ENCODE data around the gene WIPI1. TPM values are rescaled to one million over a fixed set of nuclear protein-coding genes. Genes with fewer than 3 reads are reported as not detected.

The WIPI1 gene
- total RNA-seq, 2 experiments from 2014 or later = 34.4 to 43.5 TPM

DNA sequence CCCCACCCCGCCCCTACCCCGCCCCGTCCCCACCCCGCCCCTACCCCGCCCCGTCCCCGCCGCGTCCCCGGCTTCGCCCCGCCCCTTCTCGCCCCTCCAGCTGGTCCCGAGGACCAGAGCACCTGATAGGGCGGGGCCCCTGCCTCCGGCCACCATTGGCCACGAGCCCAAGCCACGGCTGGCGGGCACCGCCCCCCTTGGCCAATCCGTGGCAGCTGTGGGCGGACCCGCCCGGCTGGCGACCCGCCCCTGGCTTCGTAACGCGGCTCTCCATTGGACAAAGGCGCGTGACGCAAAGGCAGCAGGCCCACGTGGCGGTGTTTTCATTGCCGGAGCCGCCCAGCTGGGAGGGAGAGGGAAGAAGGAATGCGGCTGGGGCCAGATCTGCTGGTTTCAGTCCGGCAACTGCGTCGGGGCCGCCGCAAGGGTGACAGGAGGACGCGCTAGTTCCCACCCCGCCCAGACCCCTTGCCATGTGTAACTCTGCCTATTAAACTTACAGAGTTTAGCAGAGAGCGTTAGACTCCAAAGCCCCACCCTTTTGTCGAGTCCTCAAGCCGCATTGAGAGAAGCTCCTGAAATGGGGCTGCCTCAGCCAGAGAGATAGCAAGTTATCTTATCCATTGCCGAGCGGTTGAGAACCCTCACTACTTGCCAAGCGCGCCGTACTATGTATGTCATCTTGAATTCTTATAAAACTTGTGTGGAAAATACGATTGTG, 403 bp upstream of the WIPI1 start:
- intact Hi-C loops (cut with micrococcal nuclease; ENCODE audit: unreplicated experiment) = loop anchor here (1.0 to 2.0 kb wide), 3 partner anchors 16 to 275 kb away; partner anchors contain the start of genes ARSG and SLC16A6
- Histone ChIP-seq H3K4me3 (ENCODE audit: low read depth, low read length, poor library complexity, severe bottlenecking) (peak overlapping the region; percentile 67), H3K9me3 (ENCODE audit: low read length) (no peaks in the 10 kb centered on the region), H3K4me1 (ENCODE audit: insufficient read depth, low read length, poor library complexity, severe bottlenecking) (peaks cover 73% of the 10 kb centered on the region), H4K20me1 (ENCODE audit: insufficient read depth, low read length) (no peaks in the 10 kb centered on the region), H3K79me2 (ENCODE audit: insufficient read depth, low read depth, low read length) (peaks cover 7% of the 10 kb centered on the region; the same call in 1 of the 2 replicates), H3K36me3 (ENCODE audit: insufficient read depth, low read length) (no peaks in the 10 kb centered on the region), H3K4me2 (ENCODE audit: low read length) (peak overlapping the region; percentile 92), H3K27ac (ENCODE audit: low read depth, low read length, poor library complexity, severe bottlenecking) (peak overlapping the region; percentile 83), H2AFZ (ENCODE audit: low read length) (peak overlapping the region; percentile 84; the same call in 1 of the 2 replicates), H3K9me2 (ENCODE audit: insufficient read depth, low read length) (no peaks in the 10 kb centered on the region)
- ChIA-PET POLR2A (interaction anchor here (0.5 to 7.6 kb wide), 33 partner anchors 9 to 865 kb away, joined by 3 to 138 read pairs (median 6); partner anchors contain the start of genes AMZ2, ARSG and SLC16A6), CTCF (ENCODE audit: unreplicated experiment) (interaction anchor here (0.5 to 1.2 kb wide), 8 partner anchors 8 to 285 kb away, joined by 3 to 8 read pairs (median 4); no protein-coding TSS in a partner anchor)
- no peak for TF ChIP-seq EZH2phosphoT487 (IDR thresholded peaks at IDR 0.05; ENCODE audit: borderline replicate concordance, low read depth, low read length)
- TF ChIP-seq, protein P1, sequence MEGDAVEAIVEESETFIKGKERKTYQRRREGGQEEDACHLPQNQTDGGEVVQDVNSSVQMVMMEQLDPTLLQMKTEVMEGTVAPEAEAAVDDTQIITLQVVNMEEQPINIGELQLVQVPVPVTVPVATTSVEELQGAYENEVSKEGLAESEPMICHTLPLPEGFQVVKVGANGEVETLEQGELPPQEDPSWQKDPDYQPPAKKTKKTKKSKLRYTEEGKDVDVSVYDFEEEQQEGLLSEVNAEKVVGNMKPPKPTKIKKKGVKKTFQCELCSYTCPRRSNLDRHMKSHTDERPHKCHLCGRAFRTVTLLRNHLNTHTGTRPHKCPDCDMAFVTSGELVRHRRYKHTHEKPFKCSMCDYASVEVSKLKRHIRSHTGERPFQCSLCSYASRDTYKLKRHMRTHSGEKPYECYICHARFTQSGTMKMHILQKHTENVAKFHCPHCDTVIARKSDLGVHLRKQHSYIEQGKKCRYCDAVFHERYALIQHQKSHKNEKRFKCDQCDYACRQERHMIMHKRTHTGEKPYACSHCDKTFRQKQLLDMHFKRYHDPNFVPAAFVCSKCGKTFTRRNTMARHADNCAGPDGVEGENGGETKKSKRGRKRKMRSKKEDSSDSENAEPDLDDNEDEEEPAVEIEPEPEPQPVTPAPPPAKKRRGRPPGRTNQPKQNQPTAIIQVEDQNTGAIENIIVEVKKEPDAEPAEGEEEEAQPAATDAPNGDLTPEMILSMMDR (conservative IDR thresholded peaks at IDR 0.05; ENCODE audit: low read length) = no peak
- peak; percentile 100 for DNase-seq (ENCODE audit: low spot score)
- BruUV-seq (replicated peaks) = no TSS peak

DNA sequence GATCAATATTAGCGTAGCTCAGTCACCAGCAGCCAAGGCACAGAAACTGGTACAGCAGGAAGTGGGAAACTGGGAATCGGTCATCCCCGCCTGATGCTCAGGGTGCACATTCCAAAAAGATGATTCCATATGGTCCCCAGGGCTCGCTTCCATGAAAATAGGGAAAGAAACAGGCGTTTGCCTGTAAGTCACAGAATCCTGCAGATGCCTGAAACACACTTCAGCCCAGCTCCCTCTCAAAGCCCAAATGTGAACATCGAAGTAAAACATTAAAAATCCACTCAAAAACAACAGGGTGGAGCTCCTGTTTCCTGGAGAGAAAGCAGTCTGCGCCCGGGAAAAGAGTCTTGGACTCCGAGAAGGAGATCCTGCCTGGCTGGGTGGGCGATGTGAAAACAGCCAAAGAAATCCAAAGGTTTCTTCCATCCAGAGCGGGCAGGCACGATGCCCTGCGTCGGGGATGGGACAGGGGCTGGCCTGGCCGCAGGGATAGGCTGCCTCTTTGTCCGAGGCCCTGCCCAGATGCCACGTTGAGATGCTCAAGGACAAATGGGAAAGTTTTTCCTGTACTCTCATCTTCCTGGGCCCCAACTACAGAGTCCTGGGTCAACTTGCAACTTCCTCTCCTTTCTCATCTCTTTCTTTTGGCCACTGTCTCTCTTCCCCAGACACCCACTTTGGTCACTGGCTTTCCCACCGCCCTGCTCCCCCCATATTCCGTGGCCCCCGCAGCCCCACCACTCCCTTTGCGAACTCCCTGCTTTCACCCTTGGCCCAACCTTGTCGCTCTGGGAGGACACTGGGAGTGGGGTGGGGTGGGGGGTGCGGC, 743 bp downstream of the WIPI1 start:
- ChIA-PET POLR2A (interaction anchor here (0.5 to 7.6 kb wide), 17 partner anchors 9 to 866 kb away, joined by 3 to 138 read pairs (median 15); partner anchors contain the start of genes AMZ2, ARSG and SLC16A6), CTCF (ENCODE audit: unreplicated experiment) (interaction anchor here (0.6 to 1.0 kb wide), 3 partner anchors 13 to 68 kb away, joined by 3 to 4 read pairs (median 3); no protein-coding TSS in a partner anchor)
- H3K9me2 ChIP-seq (ENCODE audit: insufficient read depth, low read length) = no peaks in the 10 kb centered on the region
- H2AFZ ChIP-seq (ENCODE audit: low read length) = no peak overlapping the region
- H3K9me3 ChIP-seq (ENCODE audit: low read length) = no peaks in the 10 kb centered on the region
- H4K20me1 ChIP-seq (ENCODE audit: insufficient read depth, low read length) = no peaks in the 10 kb centered on the region
- H3K27ac ChIP-seq (ENCODE audit: low read depth, low read length, poor library complexity, severe bottlenecking) = no peak overlapping the region
- H3K79me2 ChIP-seq (ENCODE audit: insufficient read depth, low read depth, low read length) = peaks cover 7% of the 10 kb centered on the region; the same call in 1 of the 2 replicates
- BruUV-seq (replicated peaks) = no TSS peak
- intact Hi-C loops (cut with micrococcal nuclease; ENCODE audit: unreplicated experiment) = loop anchor here (1.0 kb wide), 2 partner anchors 15 to 274 kb away; no protein-coding TSS in a partner anchor
- peaks cover 4% of the 10 kb centered on the region; the same call in 1 of the 2 replicates for H3K36me3 ChIP-seq (ENCODE audit: insufficient read depth, low read length)
- no peak for DNase-seq (ENCODE audit: low spot score)
- peaks cover 61% of the 10 kb centered on the region for H3K4me1 ChIP-seq (ENCODE audit: insufficient read depth, low read length, poor library complexity, severe bottlenecking)
- TF ChIP-seq, protein P1 (conservative IDR thresholded peaks at IDR 0.05; ENCODE audit: low read length) = no peak
- no peak for TF ChIP-seq EZH2phosphoT487 (IDR thresholded peaks at IDR 0.05; ENCODE audit: borderline replicate concordance, low read depth, low read length)
- peak overlapping the region; percentile 96 for H3K4me2 ChIP-seq (ENCODE audit: low read length)
- H3K4me3 ChIP-seq (ENCODE audit: low read depth, low read length, poor library complexity, severe bottlenecking) = peak overlapping the region; percentile 73

Data from OCI-LY7 (cell line).